A549 (cell line): Measurements from ENCODE around the gene GRIA3.

ENCODE experiments used
- CHD2 ChIP-seq: fragments of 150-350 bp; IDR thresholded peaks from 2 replicates; pipeline ENCODE4 v1.6.1; 2014; ENCODE audit warnings: low read length; ENCODE audit not compliant: partially characterized antibody
- CHD4 ChIP-seq: fragments of 200-600 bp; sonication (generic); IDR thresholded peaks from 2 replicates; pipeline ENCODE4 v1.6.1; 2016; ENCODE audit warnings: antibody characterized with exemption, mild to moderate bottlenecking, borderline replicate concordance
- CTCF ChIP-seq: fragments of >200 bp; sonication (Bioruptor Twin); formaldehyde crosslinking; IDR thresholded peaks from 3 replicates; pipeline ENCODE4 v1.5.1; 2016
- EHMT2 ChIP-seq: fragments of 200-600 bp; sonication (generic); IDR thresholded peaks from 2 replicates; pipeline ENCODE4 v1.6.1; 2016; ENCODE audit warnings: antibody characterized with exemption, low read depth, mild to moderate bottlenecking, moderate library complexity
- EP300 ChIP-seq, 2 experiments: fragments of >200 bp; sonication (Bioruptor Twin); formaldehyde crosslinking; IDR thresholded peaks; 2 replicates in 1 of 2; 3 replicates in 1 of 2; pipeline ENCODE4 v1.6.1; 2016 to 2017
- NR3C1 ChIP-seq: fragments of >200 bp; sonication (Bioruptor Twin); formaldehyde crosslinking; IDR thresholded peaks from 3 replicates; pipeline ENCODE4 v1.6.1; 2017
- POLR2A ChIP-seq: IDR thresholded peaks from 2 replicates; pipeline ENCODE4 v1.6.1; 2012; ENCODE audit warnings: mild to moderate bottlenecking, low read length
- POLR2AphosphoS2 ChIP-seq: conservative IDR thresholded peaks from 2 replicates; pipeline ENCODE4 v1.6.1; 2012; ENCODE audit warnings: low read length, improper control_type of control experiment, inconsistent platforms
- RCOR1 ChIP-seq: fragments of 150-350 bp; IDR thresholded peaks from 2 replicates; pipeline ENCODE4 v1.6.1; 2014; ENCODE audit warnings: antibody characterized with exemption, low read length, low read depth
- REST ChIP-seq: fragments of 200-600 bp; sonication (generic); IDR thresholded peaks from 2 replicates; pipeline ENCODE4 v1.6.1; 2016; ENCODE audit warnings: antibody characterized with exemption, mild to moderate bottlenecking, moderate library complexity
- RNF2 ChIP-seq: fragments of 200-600 bp; sonication (generic); IDR thresholded peaks from 2 replicates; pipeline ENCODE4 v1.6.1; 2016; ENCODE audit warnings: low read depth, mild to moderate bottlenecking, antibody characterized with exemption, moderate library complexity, borderline replicate concordance
- SMC3 ChIP-seq: fragments of >200 bp; sonication (Bioruptor Twin); formaldehyde crosslinking; IDR thresholded peaks from 3 replicates; pipeline ENCODE4 v1.6.1; 2018; ENCODE audit warnings: inconsistent platforms
- USF2 ChIP-seq: fragments of 450-650 bp; IDR thresholded peaks from 2 replicates; pipeline ENCODE4 v1.6.1; 2014; ENCODE audit warnings: antibody characterized with exemption

GRCh38 chrX:123350226-123350625 lies 166.1 kb downstream of the GRIA3 start:
- no peak for TF ChIP-seq CTCF
- TF ChIP-seq SMC3: no peak
- TF ChIP-seq REST: no peak
- TF ChIP-seq CHD4: no peak
- TF ChIP-seq NR3C1: no peak
- TF ChIP-seq EP300 (IDR thresholded peaks at IDR 0.05): no peak
- TF ChIP-seq USF2: no peak
- TF ChIP-seq POLR2A: no peak
- TF ChIP-seq POLR2AphosphoS2: no peak
- TF ChIP-seq CHD2: no peak
- no peak for TF ChIP-seq RNF2
- no peak for TF ChIP-seq RCOR1
- no peak for TF ChIP-seq EHMT2
